Measurements from ENCODE around the gene TM4SF18. TPM values are rescaled to one million over a fixed set of nuclear protein-coding genes. Genes with fewer than 3 reads are reported as not detected.

TM4SF18 gene
- total RNA-seq, 1 donor from 2014 or later = not detected

- peaks cover 2% of the 10 kb centered on the region for H3K27me3 Mint-ChIP-seq (ENCODE audit: low read depth)
- H3K4me1 Mint-ChIP-seq (ENCODE audit: low read depth) = peaks cover 11% of the 10 kb centered on the region
- no peak overlapping the region for H3K27ac Mint-ChIP-seq
- intact Hi-C loops (cut with micrococcal nuclease) = no loop called here
- H3K9me3 Mint-ChIP-seq = no peaks in the 10 kb centered on the region
- DNase-seq (ENCODE audit: low spot score) = no peak
- no peak overlapping the region for H3K4me3 Mint-ChIP-seq (ENCODE audit: low read depth)
- no peaks in the 10 kb centered on the region for H3K36me3 Mint-ChIP-seq (ENCODE audit: low read depth)
Measured at GRCh38 chr3:149282322-149282721, 51.1 kb downstream of the TM4SF18 start.

GRCh38 chr3:149280671-149281349 lies 52.6 kb downstream of the TM4SF18 start:
- no peaks in the 10 kb centered on the region for H3K36me3 Mint-ChIP-seq (ENCODE audit: low read depth)
- DNase-seq (ENCODE audit: low spot score) = no peak
- no peaks in the 10 kb centered on the region for H3K27me3 Mint-ChIP-seq (ENCODE audit: low read depth)
- H3K4me1 Mint-ChIP-seq (ENCODE audit: low read depth) = peaks cover 20% of the 10 kb centered on the region
- no peak overlapping the region for H3K27ac Mint-ChIP-seq
- no peak overlapping the region for H3K4me3 Mint-ChIP-seq (ENCODE audit: low read depth)
- H3K9me3 Mint-ChIP-seq = no peaks in the 10 kb centered on the region
- intact Hi-C loops (cut with micrococcal nuclease) = no loop called here

- no peak for DNase-seq (ENCODE audit: low spot score)
- no peaks in the 10 kb centered on the region for H3K36me3 Mint-ChIP-seq (ENCODE audit: low read depth)
- H3K9me3 Mint-ChIP-seq = no peaks in the 10 kb centered on the region
- no peak overlapping the region for H3K4me3 Mint-ChIP-seq (ENCODE audit: low read depth)
- intact Hi-C loops (cut with micrococcal nuclease) = no loop called here
- H3K27ac Mint-ChIP-seq = no peak overlapping the region
- H3K27me3 Mint-ChIP-seq (ENCODE audit: low read depth) = no peaks in the 10 kb centered on the region
- H3K4me1 Mint-ChIP-seq (ENCODE audit: low read depth) = peaks cover 20% of the 10 kb centered on the region
Measured at GRCh38 chr3:149278911-149279310, 54.5 kb downstream of the TM4SF18 start.

GRCh38 chr3:149277331-149277813 lies 56.1 kb downstream of the TM4SF18 start:
- Mint-ChIP-seq H3K4me3 (ENCODE audit: low read depth) (peak overlapping the region; percentile 71), H3K27me3 (ENCODE audit: low read depth) (no peaks in the 10 kb centered on the region), H3K27ac (peak overlapping the region; percentile 77), H3K36me3 (ENCODE audit: low read depth) (no peaks in the 10 kb centered on the region), H3K4me1 (ENCODE audit: low read depth) (peaks cover 23% of the 10 kb centered on the region), H3K9me3 (no peaks in the 10 kb centered on the region)
- intact Hi-C loops (cut with micrococcal nuclease) = loop anchor here (2.0 kb wide), 1 partner anchor 53 kb away; no protein-coding TSS in a partner anchor
- DNase-seq (ENCODE audit: low spot score) = no peak

- no peak overlapping the region for H3K27ac Mint-ChIP-seq
- no peak overlapping the region for H3K4me3 Mint-ChIP-seq (ENCODE audit: low read depth)
- peaks cover 23% of the 10 kb centered on the region for H3K4me1 Mint-ChIP-seq (ENCODE audit: low read depth)
- H3K9me3 Mint-ChIP-seq = no peaks in the 10 kb centered on the region
- DNase-seq (ENCODE audit: low spot score) = no peak
- peaks cover 2% of the 10 kb centered on the region for H3K27me3 Mint-ChIP-seq (ENCODE audit: low read depth)
- intact Hi-C loops (cut with micrococcal nuclease) = loop anchor here (2.0 kb wide), 1 partner anchor 52 kb away; no protein-coding TSS in a partner anchor
- no peaks in the 10 kb centered on the region for H3K36me3 Mint-ChIP-seq (ENCODE audit: low read depth)
Measured at GRCh38 chr3:149276619-149277018, 56.8 kb downstream of the TM4SF18 start.

- Mint-ChIP-seq H3K9me3 (no peaks in the 10 kb centered on the region), H3K27me3 (ENCODE audit: low read depth) (peaks cover 11% of the 10 kb centered on the region), H3K36me3 (ENCODE audit: low read depth) (no peaks in the 10 kb centered on the region), H3K4me1 (ENCODE audit: low read depth) (peaks cover 21% of the 10 kb centered on the region), H3K4me3 (ENCODE audit: low read depth) (no peak overlapping the region), H3K27ac (no peak overlapping the region)
- intact Hi-C loops (cut with micrococcal nuclease) = no loop called here
- no peak for DNase-seq (ENCODE audit: low spot score)
Measured at GRCh38 chr3:149274220-149274619, 59.2 kb downstream of the TM4SF18 start.

GRCh38 chr3:149273096-149273751 lies 60.2 kb downstream of the TM4SF18 start:
- Mint-ChIP-seq H3K9me3 (no peaks in the 10 kb centered on the region), H3K4me1 (ENCODE audit: low read depth) (peaks cover 20% of the 10 kb centered on the region), H3K36me3 (ENCODE audit: low read depth) (no peaks in the 10 kb centered on the region), H3K27ac (no peak overlapping the region), H3K4me3 (ENCODE audit: low read depth) (no peak overlapping the region), H3K27me3 (ENCODE audit: low read depth) (peaks cover 15% of the 10 kb centered on the region)
- no peak for DNase-seq (ENCODE audit: low spot score)
- intact Hi-C loops (cut with micrococcal nuclease) = loop anchor here (1.0 kb wide), 3 partner anchors 153 to 412 kb away; no protein-coding TSS in a partner anchor

GRCh38 chr3:149271669-149272068 lies 61.8 kb downstream of the TM4SF18 start:
- Mint-ChIP-seq H3K9me3 (no peaks in the 10 kb centered on the region), H3K27ac (no peak overlapping the region), H3K27me3 (ENCODE audit: low read depth) (peaks cover 15% of the 10 kb centered on the region), H3K36me3 (ENCODE audit: low read depth) (no peaks in the 10 kb centered on the region), H3K4me3 (ENCODE audit: low read depth) (no peak overlapping the region), H3K4me1 (ENCODE audit: low read depth) (peaks cover 8% of the 10 kb centered on the region)
- intact Hi-C loops (cut with micrococcal nuclease) = no loop called here
- no peak for DNase-seq (ENCODE audit: low spot score)

GRCh38 chr3:149270180-149270579 lies 63.3 kb downstream of the TM4SF18 start:
- intact Hi-C loops (cut with micrococcal nuclease) = no loop called here
- H3K4me1 Mint-ChIP-seq (ENCODE audit: low read depth) = peaks cover 5% of the 10 kb centered on the region
- H3K27me3 Mint-ChIP-seq (ENCODE audit: low read depth) = peaks cover 16% of the 10 kb centered on the region
- no peaks in the 10 kb centered on the region for H3K36me3 Mint-ChIP-seq (ENCODE audit: low read depth)
- H3K4me3 Mint-ChIP-seq (ENCODE audit: low read depth) = no peak overlapping the region
- no peaks in the 10 kb centered on the region for H3K9me3 Mint-ChIP-seq
- H3K27ac Mint-ChIP-seq = no peak overlapping the region
- no peak for DNase-seq (ENCODE audit: low spot score)

- Mint-ChIP-seq H3K27ac (no peak overlapping the region), H3K4me1 (ENCODE audit: low read depth) (peaks cover 5% of the 10 kb centered on the region), H3K27me3 (ENCODE audit: low read depth) (peaks cover 18% of the 10 kb centered on the region), H3K36me3 (ENCODE audit: low read depth) (no peaks in the 10 kb centered on the region), H3K9me3 (no peaks in the 10 kb centered on the region), H3K4me3 (ENCODE audit: low read depth) (no peak overlapping the region)
- intact Hi-C loops (cut with micrococcal nuclease) = no loop called here
- no peak for DNase-seq (ENCODE audit: low spot score)
Measured at GRCh38 chr3:149269687-149270086, 63.7 kb downstream of the TM4SF18 start.

Other genes starting within 250 kb of the TM4SF18 start
- 20.8 and 23.9 TPM in 2 replicates for gene HLTF, start 247.1 kb downstream of the TM4SF18 start, total RNA-seq
- gene HPS3, start 204.0 kb downstream of the TM4SF18 start, total RNA-seq = 20.2 and 24.4 TPM in 2 replicates
- not detected in 2 replicates for gene CP, start 111.8 kb downstream of the TM4SF18 start, total RNA-seq
- gene TM4SF1, start 44.0 kb upstream of the TM4SF18 start, total RNA-seq = not detected in 2 replicates
- gene TM4SF4, start 141.1 kb upstream of the TM4SF18 start, total RNA-seq = not detected in 2 replicates

Measured in activated T-helper 2 cell treated with anti-CD3 and anti-CD28 coated beads, Interferon-gamma antibody, Interleukin-2, Interleukin-4, amounts not matched to agents 10 μg/mL and 5 μg/mL and 100 μg/mL, durations not matched to agents 14 hours and 24 hours and 36 hours (primary cell).